NCI-H345 (cell line): ENCODE measurements around the gene SCAMP2.

ENCODE experiments used
- DNase-seq: peaks from one replicate; lab custom pipeline; 2025; lab: John Stamatoyannopoulos, UW

SCAMP2 gene

GRCh38 chr15:74837482-74838136, 35.6 kb downstream of the SCAMP2 start:
- DNase-seq: no peak

GRCh38 chr15:74836846-74837245, 36.3 kb downstream of the SCAMP2 start:
- no peak for DNase-seq

DNA sequence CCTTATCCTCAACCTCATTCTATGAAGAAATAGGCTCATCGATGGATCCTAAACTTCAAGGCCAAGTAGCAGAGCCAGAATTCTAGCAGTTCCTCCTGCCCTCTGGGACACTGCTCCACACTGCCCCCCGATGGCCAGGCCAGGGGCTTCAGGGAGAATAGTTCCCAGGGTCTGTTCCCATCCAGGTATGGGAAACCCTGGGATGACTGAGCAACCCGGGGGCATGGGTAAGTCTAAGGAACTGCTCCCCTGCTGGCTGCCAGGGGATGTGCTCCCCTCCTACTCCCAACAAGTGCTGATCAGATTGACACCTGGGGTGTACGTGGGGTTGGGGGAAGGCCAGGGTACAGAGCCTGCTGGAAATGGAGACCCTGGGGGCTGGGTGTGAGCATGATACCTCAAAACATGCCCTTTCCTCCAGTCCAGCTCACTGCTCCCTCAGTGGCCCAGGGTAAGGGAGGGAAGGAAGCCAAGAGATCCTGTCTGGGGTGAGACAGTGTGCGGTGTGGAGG, 37.8 kb downstream of the SCAMP2 start:
- peak; percentile 9 for DNase-seq

DNA sequence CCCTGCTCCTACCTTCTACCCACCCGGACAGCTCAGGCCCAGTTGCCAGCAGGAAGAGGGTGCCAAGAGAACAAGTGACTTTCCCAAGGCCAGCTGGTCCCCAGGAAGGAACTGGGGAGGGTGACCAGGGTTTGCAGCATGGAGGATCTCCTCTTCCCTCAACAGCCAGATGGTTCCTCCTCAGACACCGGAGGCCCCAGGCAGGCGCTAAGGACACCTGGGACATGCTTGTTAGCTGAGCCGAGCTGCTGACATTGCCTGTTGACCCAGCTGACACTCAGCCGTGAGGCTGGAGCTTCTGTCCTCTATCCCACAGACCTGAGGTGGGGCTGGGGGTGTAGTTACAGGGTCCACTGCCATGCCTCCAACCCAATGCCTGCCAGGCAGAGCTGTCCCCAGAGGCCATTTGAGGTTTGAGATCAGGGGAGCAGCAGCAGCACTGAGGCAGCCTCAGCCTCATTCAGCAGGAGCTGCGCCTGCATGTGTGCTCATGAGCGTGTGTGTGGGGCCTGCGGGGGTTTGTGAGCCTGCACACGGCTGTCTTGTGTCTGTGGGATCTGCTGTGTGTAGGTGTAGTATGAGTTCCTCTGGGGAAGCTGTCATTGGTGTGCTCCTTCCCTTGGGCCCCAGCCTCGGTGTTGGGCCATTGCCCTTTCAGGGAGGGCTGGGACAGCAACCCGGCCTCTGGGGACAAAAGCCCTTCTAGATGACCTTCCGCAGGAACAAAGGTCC, 39.6 kb downstream of the SCAMP2 start:
- no peak for DNase-seq

DNA sequence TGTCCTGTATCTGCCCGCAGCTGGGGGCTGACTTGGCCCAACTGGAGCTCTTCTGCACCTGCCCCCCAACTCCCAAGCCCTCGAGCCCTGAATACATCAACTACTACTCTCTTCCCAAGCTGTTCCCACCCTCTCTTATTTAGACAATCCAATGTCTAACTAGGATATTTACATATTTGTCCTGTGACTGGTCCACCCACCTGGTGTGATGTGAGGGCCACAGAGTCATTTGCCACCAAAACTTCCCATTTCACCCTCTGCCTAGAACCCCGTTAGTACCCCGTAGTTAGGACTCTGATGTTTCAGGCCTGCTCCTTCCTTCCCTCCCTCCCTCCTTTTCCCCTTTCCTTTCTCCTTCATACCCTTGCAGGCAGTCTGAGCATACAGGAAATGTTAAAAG, 40.3 kb downstream of the SCAMP2 start:
- no peak for DNase-seq

DNA sequence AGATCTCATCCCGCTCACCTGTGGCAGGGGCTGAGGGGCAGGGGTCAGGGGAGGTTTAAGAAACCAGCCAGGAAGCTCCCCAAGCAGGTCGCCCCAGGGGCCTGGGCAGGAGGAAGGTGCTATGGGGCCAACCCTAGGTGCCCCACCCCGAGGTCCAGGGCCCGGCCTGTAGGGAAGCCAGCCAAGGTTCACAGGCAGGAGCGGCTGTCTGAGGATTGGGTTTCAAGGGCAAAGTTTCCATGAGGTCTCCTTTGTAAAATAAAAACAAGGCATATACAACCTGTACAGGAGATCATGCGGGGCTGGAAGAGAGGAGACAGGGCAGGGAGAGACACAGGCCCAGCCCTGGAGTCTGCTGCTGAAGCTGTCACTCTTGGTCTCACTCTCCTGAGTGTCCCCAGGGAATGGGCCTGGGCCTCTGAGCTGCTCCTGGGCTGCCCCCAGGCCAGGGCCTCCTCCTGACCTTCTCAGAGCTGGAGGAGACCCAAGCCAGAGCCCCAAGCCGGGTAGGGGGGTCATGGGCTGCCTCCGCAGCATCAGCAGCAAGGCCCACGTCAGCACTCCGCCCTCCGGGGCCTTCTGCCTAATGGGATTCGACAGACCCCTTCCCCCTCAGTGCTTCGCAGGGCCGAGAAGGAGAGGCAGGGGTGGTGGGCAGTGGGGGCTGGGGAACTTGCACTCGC, 41.2 kb downstream of the SCAMP2 start:
- no peak for DNase-seq

GRCh38 chr15:74830868-74831267, 42.3 kb downstream of the SCAMP2 start:
- DNase-seq: no peak

DNA sequence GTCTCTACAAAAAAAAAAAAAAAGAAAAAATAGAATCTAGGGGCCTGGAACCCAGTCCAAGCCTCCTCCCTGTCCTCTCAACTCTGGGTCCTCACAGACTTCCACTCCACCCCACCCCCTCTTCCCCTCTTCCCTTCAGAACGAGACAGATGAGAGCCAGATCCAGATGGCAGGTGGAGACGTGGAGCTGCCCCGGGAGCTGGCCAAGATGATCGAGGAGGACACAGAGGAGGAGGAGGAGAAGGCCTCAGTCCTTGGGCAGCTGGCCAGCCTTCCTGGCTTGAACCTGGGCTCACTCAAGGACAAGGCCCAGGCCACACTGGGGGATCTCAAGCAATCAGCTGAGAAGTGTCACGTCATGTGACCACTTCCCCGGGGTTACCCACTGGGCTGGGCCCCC, 43.2 kb downstream of the SCAMP2 start:
- DNase-seq: no peak

DNA sequence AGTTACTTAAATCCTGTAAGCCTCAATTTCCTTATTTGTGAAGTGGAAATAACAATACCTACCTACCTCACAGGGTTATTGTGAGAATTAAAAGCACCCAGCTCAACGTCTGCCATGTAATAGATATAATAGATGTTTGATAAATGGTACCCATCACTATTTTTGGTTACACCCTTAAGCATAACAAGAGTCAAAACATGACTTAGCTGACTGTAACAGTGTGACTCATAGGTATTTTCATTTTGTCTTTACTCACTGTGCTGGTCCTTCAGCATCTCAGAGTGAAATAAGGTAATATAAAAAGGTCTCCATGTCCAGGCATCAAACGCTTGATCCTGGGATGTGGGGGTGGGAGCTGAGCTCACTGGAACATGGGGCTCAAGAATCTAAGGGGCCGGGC, 43.7 kb downstream of the SCAMP2 start:
- DNase-seq: no peak

DNA sequence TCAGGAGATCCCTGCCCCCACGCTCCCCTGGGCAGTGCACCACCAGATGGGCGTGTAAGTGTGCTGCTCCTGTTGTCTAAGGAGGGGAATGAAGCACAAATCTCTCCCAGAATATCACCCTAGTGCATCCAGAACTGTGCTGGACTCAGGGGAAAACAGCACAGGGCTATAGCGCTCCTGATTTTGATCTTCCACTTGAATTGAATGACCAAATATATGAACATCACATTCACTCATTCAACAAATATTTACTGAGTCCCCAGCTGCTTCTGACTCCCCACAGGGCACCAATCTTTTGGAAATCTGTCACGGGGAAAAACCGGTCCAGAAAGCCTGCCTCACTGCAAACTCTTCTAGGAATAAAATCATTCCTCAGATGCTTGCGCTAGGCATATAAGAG, 44.3 kb downstream of the SCAMP2 start:
- DNase-seq: peak; percentile 10

- no peak for DNase-seq
These were observed 45.6 kb downstream of the SCAMP2 start for GRCh38 chr15:74827614-74828013.

- DNase-seq: no peak
These were observed 46.2 kb downstream of the SCAMP2 start for GRCh38 chr15:74826921-74827320.

- DNase-seq: no peak
These were observed 46.8 kb downstream of the SCAMP2 start, which contains the start of gene CPLX3 for GRCh38 chr15:74826364-74826819. Gene CPLX3, plus strand, starts transcription at chr15:74826627. Its CDS starts 77 bp downstream, at chr15:74826704.

- DNase-seq: no peak
These were observed 47.3 kb downstream of the SCAMP2 start for GRCh38 chr15:74825866-74826265.

DNA sequence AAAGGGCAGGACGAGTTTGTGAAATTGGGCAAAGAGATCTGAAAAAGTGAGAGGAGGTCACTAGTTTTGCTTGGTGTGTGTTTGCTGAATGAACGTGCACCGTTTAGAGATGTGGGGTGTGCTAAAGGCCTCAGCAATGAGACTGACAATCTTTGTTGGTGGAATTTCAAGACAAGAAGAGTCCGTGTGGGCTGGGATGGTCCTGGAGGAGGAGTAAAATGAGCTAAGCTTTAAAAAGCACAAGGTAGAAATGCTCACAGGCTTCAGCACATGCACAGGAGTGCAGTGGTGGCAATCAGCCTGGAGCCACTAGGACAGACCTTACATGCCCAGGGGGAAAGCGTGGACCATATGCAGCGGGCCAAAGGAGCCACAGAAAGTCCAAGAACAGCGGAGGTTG, 48.2 kb downstream of the SCAMP2 start:
- no peak for DNase-seq

DNA sequence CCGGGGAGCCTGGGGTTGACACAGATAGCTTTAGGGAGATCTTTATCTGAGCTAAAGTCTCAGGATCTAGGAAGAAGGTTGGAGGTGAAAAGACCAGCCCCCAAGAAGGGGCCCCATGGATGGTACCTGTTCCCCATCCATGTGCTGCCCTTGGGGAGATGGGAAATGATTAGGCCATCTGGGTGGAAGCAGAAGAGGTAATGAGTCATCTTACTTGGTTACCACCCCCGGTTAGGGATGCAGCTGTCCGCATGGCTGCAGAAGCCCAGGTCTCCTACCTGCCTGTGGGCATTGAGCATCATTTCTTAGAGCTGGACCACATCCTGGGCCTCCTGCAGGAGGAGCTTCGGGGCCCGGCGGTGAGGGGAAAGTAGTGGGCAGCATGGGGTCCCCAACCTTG, 49.8 kb downstream of the SCAMP2 start:
- no peak for DNase-seq

DNA sequence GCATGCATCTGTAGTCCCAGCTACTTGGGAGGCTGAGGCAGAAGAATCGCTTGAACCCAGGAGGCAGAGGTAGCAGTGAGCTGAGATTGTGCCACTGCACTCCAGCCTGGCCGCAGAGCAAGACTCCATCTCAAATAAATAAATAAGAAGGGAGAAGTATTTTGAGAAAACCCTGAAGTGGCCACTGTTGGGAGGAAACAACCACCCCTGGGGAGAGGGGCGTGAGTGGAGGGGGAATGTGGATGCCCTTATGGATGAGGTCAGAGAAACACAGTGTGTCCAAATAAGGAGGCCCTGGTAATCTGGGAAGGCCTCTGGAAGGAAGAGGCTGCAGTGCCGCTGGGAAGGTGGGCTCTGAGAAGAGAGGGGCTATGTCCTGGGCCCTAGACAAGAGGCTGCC, 50.9 kb downstream of the SCAMP2 start:
- no peak for DNase-seq

GRCh38 chr15:74821790-74822158, 51.4 kb downstream of the SCAMP2 start:
- no peak for DNase-seq

DNA sequence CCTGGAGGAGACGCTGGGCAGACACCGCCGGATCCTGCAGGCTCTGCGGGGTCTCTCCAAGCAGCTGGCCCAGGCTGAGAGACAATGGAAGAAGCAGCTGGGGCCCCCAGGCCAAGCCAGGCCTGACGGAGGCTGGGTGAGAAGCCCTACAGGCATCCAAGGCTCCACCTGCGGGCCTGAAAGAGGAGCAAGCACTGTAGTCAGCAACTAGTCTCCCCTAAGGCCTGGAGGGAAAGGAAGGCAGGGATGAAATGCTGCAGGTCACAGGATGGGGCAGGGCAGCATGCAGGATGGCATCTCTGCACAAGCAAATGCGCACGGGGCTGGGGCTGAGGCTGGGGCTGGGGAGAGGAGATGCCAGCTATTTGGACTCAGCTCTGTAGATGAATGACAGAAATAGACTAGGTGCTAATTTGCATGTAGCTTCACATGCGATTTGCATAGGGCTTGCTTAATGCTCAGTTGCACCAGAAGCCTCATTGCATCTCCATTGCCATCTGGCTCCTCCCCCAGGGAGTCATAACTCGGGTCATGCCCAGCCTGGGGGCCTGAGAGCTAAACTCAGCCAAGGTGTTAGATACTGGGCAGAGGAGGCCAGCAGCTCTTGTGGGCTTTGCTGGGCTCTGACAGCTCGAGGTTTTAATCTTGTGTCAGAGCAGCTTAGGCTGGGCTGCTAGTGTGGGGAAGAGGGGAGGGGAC, 51.9 kb downstream of the SCAMP2 start:
- DNase-seq: peak; percentile 23

GRCh38 chr15:74820056-74820455, 53.1 kb downstream of the SCAMP2 start:
- DNase-seq: no peak

GRCh38 chr15:74817370-74817737, 55.8 kb downstream of the SCAMP2 start:
- DNase-seq: no peak

- DNase-seq: no peak
These were observed 56.4 kb downstream of the SCAMP2 start for GRCh38 chr15:74816624-74817369.
